ENCODE results near the gene PLEKHH3. TPM values are rescaled to one million over a fixed set of nuclear protein-coding genes. Genes with fewer than 3 reads are reported as not detected.
A peak's percentile ranks its signal among the peaks of the same experiment; 100 is the strongest.

PLEKHH3 gene
- total RNA-seq, 2 experiments from 2014 or later, result 0.62 to 0.77 TPM

GRCh38 chr17:42677012-42677857 lies 441 bp upstream of the PLEKHH3 start:
- H3K4me3 Mint-ChIP-seq, result peak overlapping the region; percentile 88
- no peaks in the 10 kb centered on the region for H3K36me3 Mint-ChIP-seq (ENCODE audit: low read depth)
- peak; percentile 100 for DNase-seq
- peaks cover 48% of the 10 kb centered on the region for H3K27me3 Mint-ChIP-seq (ENCODE audit: low read depth)
- peaks cover 51% of the 10 kb centered on the region for H3K4me1 Mint-ChIP-seq (ENCODE audit: low read depth)
- CTCF ChIA-PET, result interaction anchor here (0.6 to 2.2 kb wide), 5 partner anchors 18 to 141 kb away, joined by 3 to 9 read pairs (median 4); partner anchors contain the start of genes NAGLU and TUBG2
- H3K27ac Mint-ChIP-seq, result peak overlapping the region; percentile 41
- no peaks in the 10 kb centered on the region for H3K9me3 Mint-ChIP-seq
- intact Hi-C loops (cut with micrococcal nuclease), result loop anchor here (5.0 to 10.0 kb wide), 5 partner anchors 145 to 565 kb away; partner anchors contain the start of genes CAVIN1 and DHX58

- Mint-ChIP-seq H3K27ac (no peak overlapping the region), H3K4me1 (ENCODE audit: low read depth) (peaks cover 47% of the 10 kb centered on the region)
- CTCF ChIA-PET, result interaction anchor here (0.7 to 2.2 kb wide), 2 partner anchors 19 to 98 kb away, joined by 6 to 9 read pairs; no protein-coding TSS in a partner anchor
Measured at GRCh38 chr17:42675965-42676423, 800 bp downstream of the PLEKHH3 start.

GRCh38 chr17:42675348-42675964 lies 1.3 kb downstream of the PLEKHH3 start:
- Mint-ChIP-seq H3K4me3 (no peak overlapping the region), H3K9me3 (no peaks in the 10 kb centered on the region), H3K27ac (no peak overlapping the region), H3K27me3 (ENCODE audit: low read depth) (peaks cover 48% of the 10 kb centered on the region), H3K36me3 (ENCODE audit: low read depth) (no peaks in the 10 kb centered on the region), H3K4me1 (ENCODE audit: low read depth) (peaks cover 53% of the 10 kb centered on the region)
- intact Hi-C loops (cut with micrococcal nuclease), result loop anchor here (5.0 to 10.0 kb wide), 5 partner anchors 143 to 563 kb away; partner anchors contain the start of genes CAVIN1 and DHX58
- CTCF ChIA-PET, result interaction anchor here (0.7 to 2.2 kb wide), 2 partner anchors 18 to 97 kb away, joined by 6 to 9 read pairs; no protein-coding TSS in a partner anchor
- DNase-seq, result no peak

More at GRCh38 chr17:42675965-42676423, 800 bp downstream of the PLEKHH3 start:
- no peak for DNase-seq
- Mint-ChIP-seq H3K4me3 (peak overlapping the region; percentile 88), H3K9me3 (no peaks in the 10 kb centered on the region), H3K36me3 (ENCODE audit: low read depth) (no peaks in the 10 kb centered on the region), H3K27me3 (ENCODE audit: low read depth) (peaks cover 46% of the 10 kb centered on the region)
- intact Hi-C loops (cut with micrococcal nuclease), result loop anchor here (5.0 to 10.0 kb wide), 5 partner anchors 144 to 564 kb away; partner anchors contain the start of genes CAVIN1 and DHX58

- Mint-ChIP-seq H3K9me3 (no peaks in the 10 kb centered on the region), H3K4me1 (ENCODE audit: low read depth) (peaks cover 52% of the 10 kb centered on the region), H3K27me3 (ENCODE audit: low read depth) (peaks cover 47% of the 10 kb centered on the region), H3K36me3 (ENCODE audit: low read depth) (no peaks in the 10 kb centered on the region), H3K27ac (no peak overlapping the region), H3K4me3 (no peak overlapping the region)
- CTCF ChIA-PET, result interaction anchor here (0.6 to 1.6 kb wide), 4 partner anchors 13 to 75 kb away, joined by 3 to 5 read pairs (median 3); no protein-coding TSS in a partner anchor
- intact Hi-C loops (cut with micrococcal nuclease), result loop anchor here (5.0 to 10.0 kb wide), 5 partner anchors 143 to 563 kb away; partner anchors contain the start of genes CAVIN1 and DHX58
- no peak for DNase-seq
Measured at GRCh38 chr17:42674755-42675347, 1.9 kb downstream of the PLEKHH3 start.

GRCh38 chr17:42673885-42674754 lies 2.7 kb downstream of the PLEKHH3 start:
- H3K27ac Mint-ChIP-seq, result no peak overlapping the region
- peaks cover 46% of the 10 kb centered on the region for H3K4me1 Mint-ChIP-seq (ENCODE audit: low read depth)
- DNase-seq, result peak; percentile 40
- H3K9me3 Mint-ChIP-seq, result no peaks in the 10 kb centered on the region
- H3K27me3 Mint-ChIP-seq (ENCODE audit: low read depth), result peaks cover 53% of the 10 kb centered on the region
- intact Hi-C loops (cut with micrococcal nuclease), result loop anchor here (10.0 kb wide), 2 partner anchors 249 to 329 kb away; partner anchors contain the start of gene CAVIN1
- no peak overlapping the region for H3K4me3 Mint-ChIP-seq
- H3K36me3 Mint-ChIP-seq (ENCODE audit: low read depth), result no peaks in the 10 kb centered on the region
- CTCF ChIA-PET, result interaction anchor here (0.6 to 1.6 kb wide), 5 partner anchors 13 to 74 kb away, joined by 3 to 5 read pairs (median 3); no protein-coding TSS in a partner anchor

- intact Hi-C loops (cut with micrococcal nuclease), result loop anchor here (10.0 kb wide), 2 partner anchors 249 to 329 kb away; partner anchors contain the start of gene CAVIN1
- Mint-ChIP-seq H3K4me3 (no peak overlapping the region), H3K9me3 (no peaks in the 10 kb centered on the region), H3K27me3 (ENCODE audit: low read depth) (peaks cover 54% of the 10 kb centered on the region), H3K36me3 (ENCODE audit: low read depth) (no peaks in the 10 kb centered on the region), H3K27ac (no peak overlapping the region), H3K4me1 (ENCODE audit: low read depth) (peaks cover 42% of the 10 kb centered on the region)
- CTCF ChIA-PET, result interaction anchor here (0.6 to 1.6 kb wide), 3 partner anchors 12 to 95 kb away, joined by 3 to 5 read pairs (median 4); no protein-coding TSS in a partner anchor
- DNase-seq, result no peak
Measured at GRCh38 chr17:42673266-42673884, 3.4 kb downstream of the PLEKHH3 start.

GRCh38 chr17:42672038-42672437 lies 4.8 kb downstream of the PLEKHH3 start:
- CTCF ChIA-PET, result interaction anchor here (0.6 to 1.0 kb wide), 5 partner anchors 8 to 152 kb away, joined by 3 to 4 read pairs (median 3); partner anchors contain the start of gene BECN1
- Mint-ChIP-seq H3K36me3 (ENCODE audit: low read depth) (no peaks in the 10 kb centered on the region), H3K9me3 (no peaks in the 10 kb centered on the region), H3K4me3 (no peak overlapping the region), H3K4me1 (ENCODE audit: low read depth) (peaks cover 33% of the 10 kb centered on the region), H3K27me3 (ENCODE audit: low read depth) (peaks cover 54% of the 10 kb centered on the region), H3K27ac (no peak overlapping the region)
- intact Hi-C loops (cut with micrococcal nuclease), result loop anchor here (10.0 kb wide), 2 partner anchors 247 to 327 kb away; partner anchors contain the start of gene CAVIN1
- no peak for DNase-seq

GRCh38 chr17:42670789-42671657 lies 5.8 kb downstream of the PLEKHH3 start:
- peak overlapping the region; percentile 68 for H3K4me3 Mint-ChIP-seq
- H3K36me3 Mint-ChIP-seq (ENCODE audit: low read depth), result peaks cover 3% of the 10 kb centered on the region
- H3K27ac Mint-ChIP-seq, result no peak overlapping the region
- DNase-seq, result no peak
- H3K9me3 Mint-ChIP-seq, result no peaks in the 10 kb centered on the region
- intact Hi-C loops (cut with micrococcal nuclease), result loop anchor here (10.0 kb wide), 2 partner anchors 246 to 326 kb away; partner anchors contain the start of gene CAVIN1
- CTCF ChIA-PET, result interaction anchor here (0.5 to 1.9 kb wide), 5 partner anchors 9 to 231 kb away, joined by 3 to 6 read pairs (median 4); partner anchors contain the start of gene BECN1
- H3K4me1 Mint-ChIP-seq (ENCODE audit: low read depth), result peaks cover 28% of the 10 kb centered on the region
- H3K27me3 Mint-ChIP-seq (ENCODE audit: low read depth), result peaks cover 48% of the 10 kb centered on the region

GRCh38 chr17:42669977-42670788 lies 6.6 kb downstream of the PLEKHH3 start:
- Mint-ChIP-seq H3K36me3 (ENCODE audit: low read depth) (peaks cover 7% of the 10 kb centered on the region), H3K4me1 (ENCODE audit: low read depth) (peaks cover 25% of the 10 kb centered on the region), H3K27me3 (ENCODE audit: low read depth) (peaks cover 43% of the 10 kb centered on the region), H3K9me3 (no peaks in the 10 kb centered on the region), H3K27ac (no peak overlapping the region), H3K4me3 (peak overlapping the region; percentile 68)
- intact Hi-C loops (cut with micrococcal nuclease), result loop anchor here (10.0 kb wide), 2 partner anchors 245 to 325 kb away; partner anchors contain the start of gene CAVIN1
- peak; percentile 58 for DNase-seq
- CTCF ChIA-PET, result interaction anchor here (0.6 to 1.9 kb wide), 3 partner anchors 9 to 244 kb away, joined by 3 to 6 read pairs (median 6); partner anchors contain the start of gene PSMC3IP

Data from activated naive CD4-positive, alpha-beta T cell treated with anti-CD3 and anti-CD28 coated beads for 36 hours (primary cell).